Retinal pigment epithelial cell (primary cell): Measurements from ENCODE around the gene OSBPL5.

Experiments
- DNase-seq: peaks from one replicate; pipeline ENCODE4 v3.0.0-alpha.2; 2010; ENCODE audit warnings: low read depth
- H3K4me3 ChIP-seq: 2 replicates; pipeline ENCODE4 v1.5.1; 2011; ENCODE audit warnings: mild to moderate bottlenecking, low read length, control low read depth, moderate library complexity
- TF ChIP-seq, protein P1 (sequence below): conservative IDR thresholded peaks from 2 replicates; pipeline ENCODE4 v1.5.1; 2011; ENCODE audit warnings: low read depth, low read length, control low read depth, inconsistent platforms

OSBPL5 gene

DNA sequence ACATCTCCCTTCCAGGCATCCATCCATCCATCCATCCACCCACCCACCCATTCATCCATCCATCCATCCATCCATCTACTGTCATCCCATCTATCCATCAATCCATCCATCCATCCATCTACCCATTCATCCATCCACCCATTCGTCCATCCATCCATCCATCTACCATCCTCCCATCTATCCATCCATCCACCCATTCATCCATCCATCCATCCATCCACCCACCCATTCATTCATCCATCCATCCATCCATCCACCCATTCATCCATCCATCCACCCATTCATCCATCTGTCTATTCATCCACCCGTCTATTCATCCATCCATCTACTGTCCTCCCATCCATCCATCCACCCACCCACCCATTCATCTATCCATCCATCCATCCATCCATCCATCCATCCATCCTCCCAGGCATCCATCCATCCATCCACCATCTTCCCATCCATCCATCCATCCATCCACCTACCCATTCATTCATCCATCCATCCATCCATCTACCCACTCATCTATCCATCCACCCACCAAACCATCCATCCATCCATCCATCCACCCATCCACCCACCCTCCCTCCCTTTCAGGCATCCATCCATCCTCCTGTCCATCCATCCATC lies 33.7 kb downstream of the OSBPL5 start:
- TF ChIP-seq, protein P1, sequence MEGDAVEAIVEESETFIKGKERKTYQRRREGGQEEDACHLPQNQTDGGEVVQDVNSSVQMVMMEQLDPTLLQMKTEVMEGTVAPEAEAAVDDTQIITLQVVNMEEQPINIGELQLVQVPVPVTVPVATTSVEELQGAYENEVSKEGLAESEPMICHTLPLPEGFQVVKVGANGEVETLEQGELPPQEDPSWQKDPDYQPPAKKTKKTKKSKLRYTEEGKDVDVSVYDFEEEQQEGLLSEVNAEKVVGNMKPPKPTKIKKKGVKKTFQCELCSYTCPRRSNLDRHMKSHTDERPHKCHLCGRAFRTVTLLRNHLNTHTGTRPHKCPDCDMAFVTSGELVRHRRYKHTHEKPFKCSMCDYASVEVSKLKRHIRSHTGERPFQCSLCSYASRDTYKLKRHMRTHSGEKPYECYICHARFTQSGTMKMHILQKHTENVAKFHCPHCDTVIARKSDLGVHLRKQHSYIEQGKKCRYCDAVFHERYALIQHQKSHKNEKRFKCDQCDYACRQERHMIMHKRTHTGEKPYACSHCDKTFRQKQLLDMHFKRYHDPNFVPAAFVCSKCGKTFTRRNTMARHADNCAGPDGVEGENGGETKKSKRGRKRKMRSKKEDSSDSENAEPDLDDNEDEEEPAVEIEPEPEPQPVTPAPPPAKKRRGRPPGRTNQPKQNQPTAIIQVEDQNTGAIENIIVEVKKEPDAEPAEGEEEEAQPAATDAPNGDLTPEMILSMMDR = no peak
- H3K4me3 ChIP-seq = no peak overlapping the region

DNA sequence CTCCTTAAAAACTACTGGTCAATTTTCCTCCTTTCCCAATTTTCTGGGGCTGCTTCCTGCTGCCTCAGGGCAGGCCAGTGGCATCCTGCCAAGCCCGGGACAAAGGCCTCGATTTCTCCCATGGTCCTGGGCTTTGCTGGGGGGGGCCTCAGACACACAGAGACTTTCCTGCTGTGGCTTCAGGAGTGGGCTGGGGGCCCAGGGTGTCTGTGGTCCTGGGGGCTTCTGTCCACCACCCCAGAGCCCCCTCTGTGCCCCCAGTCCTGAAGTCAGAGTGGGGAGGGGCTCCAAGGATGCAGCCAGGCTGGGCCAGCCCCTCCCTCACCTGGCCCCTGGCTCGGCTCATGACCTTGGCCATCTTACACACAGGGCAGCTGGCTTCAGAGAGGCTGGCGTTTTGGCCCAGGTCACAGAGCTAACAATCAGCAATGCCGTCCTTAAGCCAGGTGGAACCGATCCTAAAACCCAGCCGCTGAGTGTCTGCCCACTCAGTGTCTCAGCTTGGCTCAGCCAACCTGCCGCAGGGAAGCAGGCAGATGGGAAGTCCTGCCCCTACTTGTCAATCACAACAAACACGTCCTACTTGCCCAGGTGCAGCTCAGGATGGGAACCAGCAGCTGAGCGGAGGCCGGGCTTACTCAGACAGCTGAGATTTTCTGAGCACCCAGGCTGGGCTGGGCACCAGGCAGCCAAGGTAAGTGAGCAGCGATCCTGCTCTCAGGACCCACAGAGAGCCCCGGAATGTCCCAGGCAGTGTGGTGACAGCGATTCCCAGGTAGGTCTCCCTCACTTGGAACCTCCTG lies 34.6 kb downstream of the OSBPL5 start:
- DNase-seq = no peak
- H3K4me3 ChIP-seq = no peak overlapping the region
- TF ChIP-seq, protein P1 = no peak

More for the DNA sequence above, 33.7 kb downstream of the OSBPL5 start:
- DNase-seq = no peak

DNA sequence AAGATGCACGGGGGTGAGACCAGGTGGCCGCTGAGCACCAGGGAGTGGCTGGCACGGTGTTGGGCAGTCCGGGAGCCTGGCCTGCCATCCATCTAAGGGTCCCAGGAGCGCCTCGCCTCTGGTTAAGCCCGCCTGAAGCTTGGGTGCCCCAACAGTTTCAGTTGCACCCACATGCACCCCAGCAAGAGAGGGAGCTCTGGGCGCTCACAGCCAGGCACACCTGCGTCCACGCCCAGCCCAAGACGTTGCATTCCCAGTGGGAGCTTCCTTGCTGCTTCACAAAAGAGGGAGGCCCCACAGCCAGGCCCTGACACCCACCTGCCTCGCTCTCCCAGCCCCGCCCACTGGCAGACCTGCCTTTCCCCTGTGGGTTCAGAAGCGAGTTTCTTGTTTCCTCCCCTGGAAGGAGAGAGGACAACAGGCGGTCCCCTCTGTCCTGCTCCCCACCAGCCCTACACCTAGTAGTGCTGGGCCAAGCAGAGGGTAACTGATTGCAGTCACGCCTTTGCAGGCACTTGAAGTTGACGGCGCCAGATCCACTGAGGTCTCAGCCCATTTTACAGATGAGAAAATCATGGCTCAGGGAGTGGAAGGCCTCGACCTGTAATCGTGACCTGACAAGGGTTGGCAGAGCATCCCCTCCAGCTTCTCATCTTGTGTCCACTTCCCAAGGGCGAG lies 35.4 kb downstream of the OSBPL5 start:
- DNase-seq = no peak
- H3K4me3 ChIP-seq = no peak overlapping the region
- TF ChIP-seq, protein P1 = no peak

DNA sequence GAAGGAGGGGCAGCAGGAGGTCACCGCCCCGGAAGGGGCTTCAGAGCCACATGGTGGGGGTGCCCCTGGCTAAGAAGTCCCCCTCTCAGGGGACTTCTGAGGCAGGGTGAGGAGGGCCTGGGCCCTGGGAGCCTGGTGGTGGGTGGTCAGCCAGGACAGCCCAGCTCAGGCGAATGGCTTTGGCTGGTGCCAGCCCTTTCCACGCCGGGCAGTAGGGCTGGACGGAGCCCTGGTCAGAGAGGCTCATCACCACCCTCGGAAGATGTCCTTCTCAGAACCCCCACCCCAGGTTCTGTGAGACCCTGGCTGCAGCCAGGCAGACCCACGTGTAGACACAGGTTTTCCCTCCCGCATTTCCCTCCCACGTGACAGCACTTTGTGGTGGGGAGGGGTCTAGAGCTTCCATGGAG lies 35.9 kb downstream of the OSBPL5 start:
- no peak for DNase-seq
- TF ChIP-seq, protein P1 = no peak
- H3K4me3 ChIP-seq = no peak overlapping the region

DNA sequence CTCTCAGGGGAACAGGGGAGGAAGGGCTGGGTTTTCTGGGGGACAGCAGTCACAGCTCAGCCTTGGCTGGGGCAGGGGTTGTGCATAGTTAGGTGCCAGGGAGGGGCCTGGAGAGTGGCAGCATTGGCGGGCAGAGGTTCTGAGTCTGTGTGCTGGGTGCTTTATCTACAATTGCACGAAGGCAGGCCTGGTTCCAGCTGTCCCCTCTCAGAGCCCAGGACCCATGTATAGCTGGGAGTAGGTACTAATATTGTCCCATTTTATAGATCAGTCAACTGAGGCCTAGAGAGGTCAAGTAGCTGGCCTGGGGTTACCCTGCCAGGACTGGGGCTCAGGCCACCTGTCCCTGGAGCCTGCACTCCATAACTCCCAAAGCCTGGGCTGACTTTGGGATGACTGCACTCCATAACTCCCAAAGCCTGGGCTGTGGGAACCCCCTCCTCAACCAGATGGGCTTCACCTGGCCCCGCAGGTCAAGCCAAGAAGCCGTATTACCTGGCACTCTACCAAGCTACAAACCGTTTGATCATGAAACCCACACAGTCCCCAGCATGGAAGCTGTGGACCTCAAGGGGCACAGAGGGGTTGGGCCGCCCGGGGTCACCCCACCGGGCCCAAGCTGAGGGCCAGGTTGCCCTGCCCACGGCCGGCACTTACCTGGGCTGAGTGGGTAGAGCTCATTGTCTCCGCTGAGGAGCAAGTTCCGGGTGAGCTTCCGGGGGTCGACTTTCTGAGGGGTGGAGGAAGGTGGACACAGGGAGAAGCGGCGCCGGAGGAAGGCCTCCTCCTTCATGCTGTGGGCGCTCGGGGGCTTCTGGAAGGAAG lies 36.5 kb downstream of the OSBPL5 start:
- no peak for DNase-seq
- TF ChIP-seq, protein P1 = no peak
- no peak overlapping the region for H3K4me3 ChIP-seq

DNA sequence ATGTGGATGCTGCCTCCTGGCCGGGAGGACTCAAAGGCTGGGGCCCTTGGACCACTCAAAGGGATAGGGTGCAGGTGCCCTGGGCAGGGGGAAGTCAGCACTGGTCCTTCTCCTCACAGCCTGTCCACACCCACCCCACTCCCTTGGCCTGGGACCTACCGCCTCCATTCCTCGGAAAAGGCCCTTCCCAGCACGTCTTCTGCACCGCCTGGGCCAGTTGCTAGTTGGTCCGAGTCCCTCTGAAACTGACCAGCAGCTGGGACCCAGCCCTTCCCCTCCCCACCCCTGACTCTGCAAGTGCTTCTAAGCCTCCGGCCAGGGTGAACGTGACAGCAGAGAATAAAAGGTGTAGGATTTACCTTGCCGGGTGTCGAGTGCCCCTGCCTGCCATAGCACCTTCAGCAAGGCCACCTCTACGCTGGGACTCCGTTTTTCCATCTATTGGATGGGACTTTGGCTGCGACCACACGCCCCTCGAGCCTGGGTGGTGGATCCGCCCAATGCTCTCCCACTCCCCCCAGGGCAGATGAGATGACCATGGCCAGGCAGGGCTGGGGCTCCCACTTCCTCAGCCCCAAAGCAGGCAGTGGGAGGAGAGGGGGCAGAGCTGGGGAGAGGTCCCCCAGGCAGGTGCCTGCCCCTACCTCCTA lies 37.3 kb downstream of the OSBPL5 start:
- no peak overlapping the region for H3K4me3 ChIP-seq
- TF ChIP-seq, protein P1 = no peak
- DNase-seq = no peak
